IMR-90 (cell line): ENCODE measurements around the gene FAS. TPM values are rescaled to one million over a fixed set of nuclear protein-coding genes. Genes with fewer than 3 reads are reported as not detected.

ENCODE experiments used
- ATAC-seq: fragments of 200-7000 bp; cut with Tn5 transposase; 2 replicates; pipeline ENCODE4 v1.9.1; 2020; ENCODE audit warnings: low read depth, mild to moderate bottlenecking, moderate library complexity
- BruUV-seq: library from RNA; stranded (reverse); fragments of 400-500 nt; replicated peaks from 2 replicates; lab custom pipeline; 2021; lab: Mats Ljungman, UMichigan
- CTCF ChIA-PET: fragments of 300-600 bp; formaldehyde crosslinking; extraction: SDS; loops from one replicate; lab custom pipeline; 2021; ENCODE audit warnings: antibody characterized with exemption; lab: Yijun Ruan, JAX
- POLR2A ChIA-PET: fragments of 300-600 bp; sonication (Branson Sonifier 250); formaldehyde crosslinking; loops from one replicate; lab custom pipeline; 2022; ENCODE audit warnings: antibody characterized with exemption; ENCODE audit not compliant: unreplicated experiment; lab: Charles Lee
- DNase-seq: peaks from one replicate; pipeline ENCODE4 v3.0.0; 2013
- H2AFZ ChIP-seq: replicated peaks from 2 replicates; pipeline ENCODE3; 2013; ENCODE audit warnings: low read length, mild to moderate bottlenecking; ENCODE audit not compliant: poor library complexity
- H2AK5ac ChIP-seq: 2 replicates; pipeline ENCODE4 v1.6.1; 2013; ENCODE audit warnings: low read depth, low read length, inconsistent platforms
- H2AK9ac ChIP-seq: replicated peaks from 2 replicates; pipeline ENCODE3; 2013; ENCODE audit warnings: mild to moderate bottlenecking, low read depth, low read length, moderate library complexity; ENCODE audit not compliant: poor library complexity
- H2BK120ac ChIP-seq: 2 replicates; pipeline ENCODE4 v1.6.1; 2013; ENCODE audit warnings: low read depth, low read length, inconsistent platforms
- H2BK15ac ChIP-seq: 3 replicates; pipeline ENCODE4 v1.6.1; 2013; ENCODE audit warnings: low read depth, low read length, inconsistent platforms
- H2BK20ac ChIP-seq: 2 replicates; pipeline ENCODE4 v1.6.1; 2013; ENCODE audit warnings: low read depth, mild to moderate bottlenecking, inconsistent platforms, low read length, moderate library complexity
- H2BK5ac ChIP-seq: 2 replicates; pipeline ENCODE4 v1.6.1; 2013; ENCODE audit warnings: mild to moderate bottlenecking, low read depth, low read length, inconsistent platforms; ENCODE audit not compliant: poor library complexity, severe bottlenecking
- H3K14ac ChIP-seq: replicated peaks from 2 replicates; pipeline ENCODE4 v1.6.1; 2013; ENCODE audit warnings: low read depth, low read length, inconsistent platforms
- H3K18ac ChIP-seq: 2 replicates; pipeline ENCODE4 v1.6.1; 2013; ENCODE audit warnings: low read depth, low read length, control low read depth
- H3K23ac ChIP-seq: 2 replicates; pipeline ENCODE4 v1.6.1; 2013; ENCODE audit warnings: low read depth, low read length, inconsistent platforms
- H3K27ac ChIP-seq: 2 replicates; pipeline ENCODE4 v1.5.1; 2013; ENCODE audit warnings: mild to moderate bottlenecking, control low read depth, low read length; ENCODE audit not compliant: insufficient read depth
- H3K27me3 ChIP-seq: 2 replicates; pipeline ENCODE4 v1.6.1; 2013; ENCODE audit warnings: low read length; ENCODE audit not compliant: control insufficient read depth, insufficient read depth
- H3K36me3 ChIP-seq: 2 replicates; pipeline ENCODE4 v1.6.1; 2013; ENCODE audit warnings: low read length, mixed read lengths; ENCODE audit not compliant: control insufficient read depth, insufficient read depth
- H3K4ac ChIP-seq: 2 replicates; pipeline ENCODE4 v1.6.1; 2013; ENCODE audit warnings: low read depth, low read length, inconsistent platforms
- H3K4me1 ChIP-seq: 2 replicates; pipeline ENCODE4 v1.6.1; 2013; ENCODE audit warnings: low read length, mixed read lengths; ENCODE audit not compliant: control insufficient read depth, insufficient read depth
- H3K4me2 ChIP-seq: 2 replicates; pipeline ENCODE4 v1.6.1; 2013; ENCODE audit warnings: low read depth, mild to moderate bottlenecking, control low read depth, low read length, moderate library complexity
- H3K4me3 ChIP-seq: 2 replicates; pipeline ENCODE4 v1.5.1; 2013; ENCODE audit warnings: low read depth, mild to moderate bottlenecking, control low read depth, low read length, moderate library complexity; ENCODE audit not compliant: insufficient read depth
- H3K56ac ChIP-seq: 2 replicates; pipeline ENCODE4 v1.6.1; 2013; ENCODE audit warnings: low read length, inconsistent platforms; ENCODE audit not compliant: insufficient read depth; ENCODE audit errors: extremely low read depth
- H3K79me1 ChIP-seq, 2 experiments: 2 replicates each; pipeline ENCODE4 v1.6.1; 2013; ENCODE audit warnings: low read length in 2 of 2, inconsistent platforms in 1 of 2, low read depth in 1 of 2
- H3K9ac ChIP-seq: 2 replicates; pipeline ENCODE4 v1.6.1; 2013; ENCODE audit warnings: low read depth, low read length, control low read depth
- H3K9me1 ChIP-seq: 2 replicates; pipeline ENCODE4 v1.6.1; 2013; ENCODE audit warnings: low read length, inconsistent platforms; ENCODE audit not compliant: insufficient read depth
- H3K9me3 ChIP-seq: 2 replicates; pipeline ENCODE4 v1.6.1; 2013; ENCODE audit warnings: low read length; ENCODE audit not compliant: control insufficient read depth, insufficient read depth
- H4K20me1 ChIP-seq: 2 replicates; pipeline ENCODE4 v1.6.1; 2013; ENCODE audit warnings: low read length, inconsistent platforms; ENCODE audit not compliant: insufficient read depth
- H4K5ac ChIP-seq: 2 replicates; pipeline ENCODE4 v1.6.1; 2013; ENCODE audit warnings: mild to moderate bottlenecking, low read depth, low read length, control low read depth
- H4K8ac ChIP-seq, 2 experiments: 2 replicates each; pipeline ENCODE4 v1.6.1; 2013; ENCODE audit warnings: low read depth in 2 of 2, low read length in 2 of 2, control low read depth in 1 of 2, inconsistent platforms in 1 of 2
- H4K91ac ChIP-seq: 2 replicates; pipeline ENCODE4 v1.6.1; 2013; ENCODE audit warnings: low read depth, low read length, inconsistent platforms; ENCODE audit not compliant: insufficient read depth
- BHLHE40 ChIP-seq: fragments of 150-350 bp; IDR thresholded peaks from 2 replicates; pipeline ENCODE4 v1.6.1; 2016; ENCODE audit warnings: mild to moderate bottlenecking, low read depth, low read length
- CEBPB ChIP-seq: IDR thresholded peaks from 2 replicates; pipeline ENCODE4 v1.6.1; 2012; ENCODE audit warnings: low read depth, low read length, improper control_type of control experiment
- CHD1 ChIP-seq: IDR thresholded peaks from 2 replicates; pipeline ENCODE4 v1.6.1; 2012; ENCODE audit warnings: low read depth, low read length, improper control_type of control experiment
- FOS ChIP-seq: fragments of 150-350 bp; IDR thresholded peaks from 2 replicates; pipeline ENCODE4 v1.6.1; 2016; ENCODE audit warnings: low read depth, low read length
- MAFK ChIP-seq: IDR thresholded peaks from 2 replicates; pipeline ENCODE4 v1.6.1; 2012; ENCODE audit warnings: low read depth, low read length, improper control_type of control experiment
- MAZ ChIP-seq: IDR thresholded peaks from 2 replicates; pipeline ENCODE4 v1.6.1; 2012; ENCODE audit warnings: low read depth, mild to moderate bottlenecking, low read length, improper control_type of control experiment, moderate library complexity, borderline replicate concordance
- MXI1 ChIP-seq: IDR thresholded peaks from 2 replicates; pipeline ENCODE4 v1.6.1; 2012; ENCODE audit warnings: low read depth, mild to moderate bottlenecking, low read length, moderate library complexity, borderline replicate concordance
- NFE2L2 ChIP-seq: fragments of 150-350 bp; IDR thresholded peaks from 2 replicates; pipeline ENCODE4 v1.6.1; 2016; ENCODE audit warnings: low read depth, mild to moderate bottlenecking, low read length
- POLR2A ChIP-seq: IDR thresholded peaks from 2 replicates; pipeline ENCODE4 v1.6.1; 2012; ENCODE audit warnings: mild to moderate bottlenecking, low read depth, low read length
- RAD21 ChIP-seq: IDR thresholded peaks from 2 replicates; pipeline ENCODE4 v1.6.1; 2012; ENCODE audit warnings: low read length, improper control_type of control experiment
- RCOR1 ChIP-seq: IDR thresholded peaks from 2 replicates; pipeline ENCODE4 v1.6.1; 2012; ENCODE audit warnings: mild to moderate bottlenecking, low read length, improper control_type of control experiment; ENCODE audit not compliant: insufficient replicate concordance
- RFX5 ChIP-seq: IDR thresholded peaks from 2 replicates; pipeline ENCODE4 v1.8.0; 2012; ENCODE audit warnings: low read depth, mild to moderate bottlenecking, low read length, moderate library complexity
- SMC3 ChIP-seq: fragments of 150-350 bp; IDR thresholded peaks from 2 replicates; pipeline ENCODE4 v1.6.1; 2016; ENCODE audit warnings: low read depth, mild to moderate bottlenecking, antibody characterized with exemption, low read length, moderate library complexity
- WGBS, 2 experiments: methylation state at CpG; one replicate each; pipeline versions ENCODE4 v1.1.5 to v1.1.7; 2013; ENCODE audit warnings: missing lambda C conversion rate in 2 of 2; ENCODE audit not compliant: insufficient read length in 1 of 2; ENCODE audit errors: extremely low coverage in 2 of 2; 5-methylcytosine and 5-hydroxymethylcytosine counted together
- dilution Hi-C: fragments of 300-500 bp; cut with HindIII; formaldehyde crosslinking; loops from one replicate; pipeline ENCODE4 v1.14.3; 2018; ENCODE audit warnings: low sequenced_read_pairs; ENCODE audit not compliant: unreplicated experiment
- in situ Hi-C: fragments of 300-500 bp; cut with MboI; formaldehyde crosslinking; loops from 3 replicates; pipeline ENCODE4 v1.14.3; 2019; ENCODE audit warnings: low sequenced_read_pairs, inconsistent platforms, mixed read lengths
- intact Hi-C: fragments of 100-400 bp; cut with micrococcal nuclease; formaldehyde crosslinking; loops from 2 replicates; pipeline ENCODE4 v1.10.0; 2022
- polyA plus RNA-seq, 3 experiments: library from polyadenylated mRNA; depleted of rRNA; stranded (reverse); fragments of >200 nt; gene quantifications; 2 replicates each; pipeline ENCODE4 v1.2.3, GENCODE V29; 2012; ENCODE audit warnings: low replicate concordance in 1 of 3
- total RNA-seq: library from RNA; depleted of rRNA; stranded (reverse); fragments of >200 nt; gene quantifications from 2 replicates; pipeline ENCODE4 v1.2.3, GENCODE V29; 2012
- TF ChIP-seq, protein P1 (sequence below): fragments of 150-350 bp; IDR thresholded peaks from 2 replicates; pipeline ENCODE4 v1.6.1; 2016; ENCODE audit warnings: low read depth, mild to moderate bottlenecking, low read length, moderate library complexity, borderline replicate concordance
- TF ChIP-seq, protein P2 (sequence below): conservative IDR thresholded peaks from 2 replicates; pipeline ENCODE4 v1.5.1; 2012; ENCODE audit warnings: mild to moderate bottlenecking, low read depth, low read length, improper control_type of control experiment
- TF ChIP-seq, protein P3 (sequence below): fragments of 150-350 bp; IDR thresholded peaks from 2 replicates; pipeline ENCODE4 v1.6.1; 2017; ENCODE audit warnings: mild to moderate bottlenecking, antibody characterized with exemption, low read length, low read depth

Gene FAS
- total and polyA plus RNA-seq, 2 of the 4 experiments (the other 2 are of a cell fraction), result 34.3 to 53.8 TPM

DNA sequence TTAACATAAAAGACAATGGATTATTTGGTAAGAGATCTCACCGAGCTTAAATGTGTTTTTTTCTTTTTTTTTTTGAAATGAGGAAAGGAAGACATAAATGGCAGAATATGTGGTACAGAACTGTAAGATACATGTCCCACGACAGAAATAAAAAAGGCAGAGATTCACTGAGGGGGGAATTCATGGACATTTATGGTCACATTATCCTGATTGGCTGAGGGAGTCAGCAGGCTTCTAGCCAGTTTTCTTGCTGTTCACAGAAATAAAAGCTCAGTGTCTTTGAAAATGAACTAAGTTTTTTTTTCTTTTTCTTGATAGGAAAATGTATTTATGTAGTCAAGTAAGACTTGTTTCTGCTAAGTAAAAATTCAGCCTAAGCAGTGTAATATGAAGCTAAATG is 8.2 kb upstream of the FAS start:
- H4K91ac ChIP-seq, result no peak overlapping the region
- no peak overlapping the region for H2BK120ac ChIP-seq
- H3K4me1 ChIP-seq, result peaks cover 10% of the 10 kb centered on the region
- no CpG with 5 or more reads among the region's 2 CpGs for WGBS, 2 experiments
- H3K56ac ChIP-seq, result no peak overlapping the region
- no peak overlapping the region for H2BK5ac ChIP-seq
- H4K20me1 ChIP-seq, result 0 out of 2 replicates have a peak, but pooled peaks cover 3% of the 10 kb centered on the region
- H3K9me3 ChIP-seq, result no peaks in the 10 kb centered on the region
- no peak overlapping the region for H3K4me3 ChIP-seq
- H3K9ac ChIP-seq, result no peak overlapping the region
- no peak for TF ChIP-seq MAFK
- TF ChIP-seq RCOR1, result no peak
- no peak for TF ChIP-seq MAZ
- TF ChIP-seq MXI1, result no peak
- no peak for TF ChIP-seq RAD21
- TF ChIP-seq SMC3, result no peak
- no peak for TF ChIP-seq NFE2L2
- TF ChIP-seq CHD1, result no peak
- no peak for TF ChIP-seq POLR2A
- TF ChIP-seq, protein P1, sequence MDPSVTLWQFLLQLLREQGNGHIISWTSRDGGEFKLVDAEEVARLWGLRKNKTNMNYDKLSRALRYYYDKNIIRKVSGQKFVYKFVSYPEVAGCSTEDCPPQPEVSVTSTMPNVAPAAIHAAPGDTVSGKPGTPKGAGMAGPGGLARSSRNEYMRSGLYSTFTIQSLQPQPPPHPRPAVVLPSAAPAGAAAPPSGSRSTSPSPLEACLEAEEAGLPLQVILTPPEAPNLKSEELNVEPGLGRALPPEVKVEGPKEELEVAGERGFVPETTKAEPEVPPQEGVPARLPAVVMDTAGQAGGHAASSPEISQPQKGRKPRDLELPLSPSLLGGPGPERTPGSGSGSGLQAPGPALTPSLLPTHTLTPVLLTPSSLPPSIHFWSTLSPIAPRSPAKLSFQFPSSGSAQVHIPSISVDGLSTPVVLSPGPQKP, result no peak
- TF ChIP-seq, protein P2, sequence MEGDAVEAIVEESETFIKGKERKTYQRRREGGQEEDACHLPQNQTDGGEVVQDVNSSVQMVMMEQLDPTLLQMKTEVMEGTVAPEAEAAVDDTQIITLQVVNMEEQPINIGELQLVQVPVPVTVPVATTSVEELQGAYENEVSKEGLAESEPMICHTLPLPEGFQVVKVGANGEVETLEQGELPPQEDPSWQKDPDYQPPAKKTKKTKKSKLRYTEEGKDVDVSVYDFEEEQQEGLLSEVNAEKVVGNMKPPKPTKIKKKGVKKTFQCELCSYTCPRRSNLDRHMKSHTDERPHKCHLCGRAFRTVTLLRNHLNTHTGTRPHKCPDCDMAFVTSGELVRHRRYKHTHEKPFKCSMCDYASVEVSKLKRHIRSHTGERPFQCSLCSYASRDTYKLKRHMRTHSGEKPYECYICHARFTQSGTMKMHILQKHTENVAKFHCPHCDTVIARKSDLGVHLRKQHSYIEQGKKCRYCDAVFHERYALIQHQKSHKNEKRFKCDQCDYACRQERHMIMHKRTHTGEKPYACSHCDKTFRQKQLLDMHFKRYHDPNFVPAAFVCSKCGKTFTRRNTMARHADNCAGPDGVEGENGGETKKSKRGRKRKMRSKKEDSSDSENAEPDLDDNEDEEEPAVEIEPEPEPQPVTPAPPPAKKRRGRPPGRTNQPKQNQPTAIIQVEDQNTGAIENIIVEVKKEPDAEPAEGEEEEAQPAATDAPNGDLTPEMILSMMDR, result no peak
- no peak for TF ChIP-seq CEBPB
- TF ChIP-seq BHLHE40, result no peak
- TF ChIP-seq, protein P3, sequence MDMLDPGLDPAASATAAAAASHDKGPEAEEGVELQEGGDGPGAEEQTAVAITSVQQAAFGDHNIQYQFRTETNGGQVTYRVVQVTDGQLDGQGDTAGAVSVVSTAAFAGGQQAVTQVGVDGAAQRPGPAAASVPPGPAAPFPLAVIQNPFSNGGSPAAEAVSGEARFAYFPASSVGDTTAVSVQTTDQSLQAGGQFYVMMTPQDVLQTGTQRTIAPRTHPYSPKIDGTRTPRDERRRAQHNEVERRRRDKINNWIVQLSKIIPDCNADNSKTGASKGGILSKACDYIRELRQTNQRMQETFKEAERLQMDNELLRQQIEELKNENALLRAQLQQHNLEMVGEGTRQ, result no peak
- no peak for TF ChIP-seq RFX5
- TF ChIP-seq FOS, result no peak
- no peak overlapping the region for H4K8ac ChIP-seq
- no TSS peak for BruUV-seq
- intact Hi-C loops (no loop called here), dilution Hi-C loops (no loop called here), in situ Hi-C loops (loop anchor here (5.0 kb wide), 1 partner anchor 40 kb away; no protein-coding TSS in a partner anchor)
- H2BK20ac ChIP-seq, result no peak overlapping the region
- H2AFZ ChIP-seq, result no peak overlapping the region
- peaks cover 7% of the 10 kb centered on the region; the same call in 1 of the 2 replicates for H3K9me1 ChIP-seq
- H3K4me2 ChIP-seq, result no peak overlapping the region
- no peak overlapping the region for H3K4ac ChIP-seq
- H2AK5ac ChIP-seq, result no peak overlapping the region
- no peak overlapping the region for H3K18ac ChIP-seq
- H3K27ac ChIP-seq, result no peak overlapping the region
- no peak overlapping the region for H4K5ac ChIP-seq
- CTCF ChIA-PET, result interaction anchor here (1.1 to 1.3 kb wide), 2 partner anchors 37 to 48 kb away, joined by 3 to 4 read pairs; no protein-coding TSS in a partner anchor
- DNase-seq (no peak), ATAC-seq (no peak)
- H3K14ac ChIP-seq, result no peak overlapping the region
- POLR2A ChIA-PET, result interaction anchor here (0.7 to 0.8 kb wide), 3 partner anchors 30 to 73 kb away, joined by 3 to 4 read pairs (median 4); partner anchors contain the start of gene ACTA2
- no peaks in the 10 kb centered on the region for H3K27me3 ChIP-seq
- H2AK9ac ChIP-seq, result no peak overlapping the region
- no peak overlapping the region; the same call in 2 of the 3 replicates for H2BK15ac ChIP-seq
- no peak overlapping the region for H3K23ac ChIP-seq
- no peaks in the 10 kb centered on the region; the same call in 1 of the 2 replicates for H3K36me3 ChIP-seq
- H3K79me1 ChIP-seq, result peaks cover 39 to 53% of the 10 kb centered on the region in 2 experiments
